Brain pericyte (primary cell): Measurements from ENCODE around the gene GCSH.
"Not testable (repeated sequence)": the region's sequence is repeated elsewhere in the genome, so short reads cannot be mapped to it uniquely, and the experiment has no call there.

Experiments used
- DNase-seq: peaks from one replicate; pipeline ENCODE4 v3.0.0-alpha.2; 2012; ENCODE audit warnings: low read depth, low spot score

The GCSH gene

GRCh38 chr16:81095953-81096714, at the start of gene GCSH:
GCSH (minus strand) TSS chr16:81096395; CDS start chr16:81096278, 117 bp downstream.
- peak; percentile 97 for DNase-seq

- no peak for DNase-seq
These were observed 47.8 kb upstream of the GCSH start for GRCh38 chr16:81143921-81144471.

DNA sequence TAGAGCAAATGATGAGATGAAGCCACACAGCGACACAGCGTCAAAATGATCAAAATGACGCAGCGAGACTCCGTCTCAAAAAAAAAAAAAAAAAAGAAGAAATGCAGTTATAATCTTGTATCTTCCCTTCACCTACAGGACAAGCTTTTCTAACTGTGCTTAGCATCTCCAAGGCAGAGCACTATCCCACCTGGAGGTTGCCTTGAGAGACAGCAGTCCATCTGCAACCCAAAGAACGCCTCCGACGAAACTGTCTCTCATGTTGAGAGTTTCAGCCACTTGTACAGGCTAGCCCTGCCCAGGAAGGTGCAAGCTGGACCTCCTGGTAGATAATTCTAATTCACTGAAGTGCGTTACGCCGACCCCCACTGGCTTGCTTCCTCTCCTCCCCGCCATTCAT, 46.7 kb upstream of the GCSH start:
- no peak for DNase-seq

DNA sequence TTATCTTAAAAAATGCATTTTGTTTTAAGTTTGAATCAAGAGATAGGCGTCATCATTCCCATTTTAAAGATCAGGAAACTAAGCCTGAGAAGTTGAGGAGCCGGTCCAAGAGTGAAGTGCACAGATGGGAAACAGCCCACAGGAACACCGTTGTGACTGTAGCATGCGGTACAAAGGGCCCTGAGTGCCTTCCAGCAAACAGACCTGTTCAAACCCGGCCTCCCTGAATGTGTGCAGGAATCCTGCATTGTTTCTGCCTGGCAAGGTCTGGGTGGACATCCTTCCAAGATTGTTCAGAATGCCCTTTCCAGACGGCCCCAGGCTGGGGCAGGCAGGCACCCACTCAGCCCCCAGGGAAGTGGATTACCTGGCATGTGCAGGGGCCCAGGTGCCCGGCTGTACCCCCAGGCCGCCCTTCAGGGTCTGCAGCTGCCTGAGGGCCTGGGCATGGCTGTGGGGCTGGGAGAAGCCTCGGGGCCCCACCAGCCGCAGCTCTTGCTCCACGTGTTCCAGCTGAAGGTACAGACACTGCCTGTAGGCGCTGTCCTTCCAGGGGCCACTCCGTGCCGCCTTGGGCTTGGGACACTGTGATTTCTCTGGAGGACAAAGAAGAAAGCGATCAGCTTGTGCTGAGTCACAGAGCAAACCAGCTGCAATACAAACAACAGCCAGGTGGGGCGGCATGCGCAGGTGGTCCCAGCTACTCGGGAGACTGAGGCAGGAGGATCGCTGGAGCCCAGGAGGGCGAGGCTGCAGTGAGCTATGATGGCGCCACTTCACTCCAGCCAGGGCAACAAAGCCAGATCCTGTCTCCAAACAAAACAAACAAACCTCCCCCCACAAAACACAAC, 45.0 kb upstream of the GCSH start:
- no peak for DNase-seq

- no peak for DNase-seq
These were observed 42.8 kb upstream of the GCSH start for GRCh38 chr16:81138831-81139557.

GRCh38 chr16:81137754-81138153, 41.6 kb upstream of the GCSH start:
- DNase-seq, result no peak

DNA sequence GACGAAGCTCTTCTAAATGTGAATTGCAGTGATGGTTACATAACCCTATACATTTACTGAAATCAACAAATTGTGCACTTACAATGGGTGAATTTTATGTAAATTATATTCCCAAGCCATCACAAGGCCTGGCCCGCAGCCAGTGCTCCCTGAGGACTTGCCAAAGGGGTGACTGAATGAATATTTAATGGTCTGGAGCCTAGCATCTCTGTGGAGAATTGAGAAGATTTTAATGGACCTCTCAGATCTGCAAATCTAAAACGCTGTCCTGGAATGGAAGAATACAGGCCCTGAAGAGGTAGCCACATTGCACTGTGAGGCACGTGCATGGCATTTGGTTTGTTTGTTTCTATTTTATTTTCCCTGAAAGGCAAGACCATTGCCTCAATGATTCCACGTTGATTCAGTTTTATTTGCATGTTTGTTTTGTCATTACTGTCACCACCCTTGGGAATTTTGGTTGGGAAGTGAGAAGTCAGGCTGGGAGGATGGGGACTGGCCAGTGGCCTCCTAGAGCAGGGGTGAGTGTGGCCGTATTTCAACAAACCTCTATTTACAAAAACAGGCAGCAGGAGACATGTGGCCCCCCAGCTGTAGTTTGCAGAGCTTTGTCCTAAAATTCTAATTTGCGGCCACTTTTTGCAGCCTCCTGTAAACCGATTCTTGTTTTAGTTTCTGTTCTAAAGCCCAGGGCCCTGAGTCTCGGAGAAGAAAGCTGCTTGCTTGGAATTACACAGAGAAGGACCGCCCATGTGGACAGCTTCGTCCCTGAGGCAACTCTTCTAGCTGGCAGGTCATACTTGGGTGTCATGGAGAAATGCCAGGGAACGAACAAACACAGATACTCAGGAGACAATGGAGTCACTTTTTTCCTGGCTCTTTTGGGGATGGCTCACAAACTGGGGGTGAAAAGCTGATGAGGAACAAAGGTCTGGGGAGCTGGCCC, 40.5 kb upstream of the GCSH start:
- DNase-seq, result no peak

DNA sequence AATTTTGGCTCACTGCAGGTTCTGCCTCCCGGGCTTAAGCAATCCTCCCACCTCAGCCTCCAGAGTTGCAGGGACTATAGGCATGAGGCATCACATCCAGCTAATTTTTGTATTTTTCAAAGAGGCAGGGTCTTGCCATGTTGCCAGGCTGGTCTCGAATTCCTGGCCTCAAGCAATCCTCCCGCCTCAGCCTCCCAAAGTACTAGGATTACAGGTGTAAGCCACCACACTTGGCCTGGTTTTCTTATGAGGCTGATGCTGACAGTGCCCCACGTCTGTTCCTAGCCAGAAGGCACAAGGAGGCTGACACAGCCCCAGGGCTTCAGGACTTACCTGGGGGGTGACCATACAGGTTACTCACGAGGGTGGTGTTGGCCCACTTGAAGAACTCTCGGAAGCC, 33.9 kb upstream of the GCSH start:
- DNase-seq, result no peak

GRCh38 chr16:81128726-81129524, 32.7 kb upstream of the GCSH start:
- DNase-seq, result no peak

GRCh38 chr16:81127051-81127450, 30.9 kb upstream of the GCSH start:
- no peak for DNase-seq

GRCh38 chr16:81123092-81123852, 27.1 kb upstream of the GCSH start:
- DNase-seq, result no peak

DNA sequence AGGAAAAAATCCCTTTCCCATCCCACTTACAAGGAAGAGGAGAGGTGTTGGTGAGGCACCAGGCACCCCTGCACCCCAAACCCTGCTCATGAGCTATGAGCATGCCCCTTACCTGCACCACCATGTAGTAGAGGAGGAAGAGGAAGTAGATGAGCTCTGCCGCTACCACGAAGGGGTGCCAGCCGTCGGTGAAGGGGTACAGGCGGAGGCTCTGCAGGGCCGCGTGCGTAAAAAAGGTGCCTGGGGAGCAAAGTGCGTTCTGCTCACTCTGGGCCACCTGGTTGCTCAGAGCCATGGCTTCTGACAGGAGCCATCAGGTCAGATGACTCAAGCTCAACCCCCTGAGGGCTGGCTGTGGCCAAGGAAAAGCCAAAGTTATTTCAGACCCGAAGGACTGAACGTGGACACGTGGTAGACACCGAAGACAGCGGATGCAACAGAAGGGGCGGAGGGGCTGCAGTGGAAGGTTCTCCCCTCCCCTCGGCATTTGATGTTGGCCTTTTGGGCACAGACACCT, 25.3 kb upstream of the GCSH start:
- no peak for DNase-seq

DNA sequence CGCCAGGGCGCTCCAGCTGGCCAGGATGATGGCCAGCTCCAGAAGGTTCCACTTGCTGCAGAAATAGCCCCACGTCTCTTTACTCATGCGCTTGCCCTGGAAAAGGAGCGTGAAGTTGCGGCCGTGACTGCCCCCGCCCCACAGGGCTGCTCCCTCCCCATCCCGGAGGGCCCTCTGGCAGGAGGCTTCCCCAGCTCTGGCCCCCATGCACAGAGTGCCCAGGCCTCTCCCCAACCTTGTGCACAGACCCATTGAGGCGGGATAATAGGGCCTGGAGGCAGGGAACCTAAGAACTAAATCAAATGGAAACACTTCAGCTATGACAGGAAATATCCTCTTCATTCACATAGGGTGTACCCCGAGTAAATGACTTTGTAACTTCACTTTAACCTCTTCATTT, 21.2 kb upstream of the GCSH start:
- no peak for DNase-seq

DNA sequence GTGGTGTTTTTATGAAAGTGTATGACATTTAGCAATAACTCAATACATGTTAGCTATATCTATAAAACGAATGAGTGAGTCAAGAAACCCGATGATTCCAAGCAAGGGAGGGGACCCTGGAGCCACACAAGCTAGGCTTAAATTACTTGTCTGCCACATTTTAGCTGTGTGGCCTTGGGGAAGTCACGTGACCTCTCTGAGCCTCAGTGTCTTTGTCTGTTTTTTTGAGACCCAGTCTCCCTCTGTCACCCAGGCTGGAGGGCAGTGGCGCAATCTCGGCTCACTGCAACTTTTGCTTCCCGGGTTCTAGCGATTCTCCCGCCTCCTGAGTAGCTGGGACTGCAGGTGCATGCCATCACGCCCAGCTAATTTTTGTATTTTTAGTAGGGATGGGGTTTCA, 20.1 kb upstream of the GCSH start:
- DNase-seq, result no peak

GRCh38 chr16:81112453-81112852, 16.3 kb upstream of the GCSH start:
- no peak for DNase-seq

- DNase-seq, result not testable (repeated sequence)
These were observed 13.1 kb upstream of the GCSH start for GRCh38 chr16:81109274-81109673.

DNA sequence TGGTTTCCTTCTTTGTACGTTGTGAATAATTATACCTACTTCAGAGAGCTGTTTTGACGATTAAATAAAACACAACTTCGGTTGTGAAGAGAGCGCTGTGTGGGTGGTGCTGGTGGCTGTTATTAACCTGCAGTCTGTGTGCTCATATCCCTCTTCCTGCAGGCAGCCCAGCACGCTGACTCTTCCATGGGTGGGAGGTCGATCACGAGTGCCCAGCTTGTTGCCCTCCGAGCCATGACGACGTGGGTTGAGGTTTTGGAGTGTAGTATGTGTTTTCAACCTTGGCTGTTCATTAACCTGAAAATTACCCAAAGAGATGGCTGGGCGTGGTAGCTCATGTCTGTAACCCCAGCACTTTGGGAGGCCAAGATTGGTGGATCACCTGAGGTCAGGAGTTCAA, 11.3 kb upstream of the GCSH start:
- DNase-seq, result no peak

- no peak for DNase-seq
These were observed 10.8 kb upstream of the GCSH start for GRCh38 chr16:81106826-81107503.
